BE2C (cell line): Measurements from ENCODE around the gene EPPIN.
"Not testable (repeated sequence)": the region's sequence is repeated elsewhere in the genome, so short reads cannot be mapped to it uniquely, and the experiment has no call there.

Source experiments
- DNase-seq: peaks from one replicate; pipeline ENCODE4 v3.0.0-alpha.2; 2020
- H3K27me3 ChIP-seq: fragments of 250-450 bp; sonication (Bioruptor Pico); 2 replicates; pipeline ENCODE4 v1.5.1; 2020; ENCODE audit warnings: mild to moderate bottlenecking
- H3K36me3 ChIP-seq: fragments of 250-450 bp; sonication (Bioruptor Pico); 2 replicates; pipeline ENCODE4 v1.5.1; 2020; ENCODE audit warnings: mild to moderate bottlenecking
- H3K4me1 ChIP-seq: fragments of 250-450 bp; sonication (Bioruptor Pico); 2 replicates; pipeline ENCODE4 v1.5.1; 2020
- H3K4me3 ChIP-seq: 2 replicates; pipeline ENCODE4 v1.5.1; 2011; ENCODE audit warnings: low read depth, low read length
- H3K9me3 ChIP-seq: fragments of 250-450 bp; sonication (Bioruptor Pico); 2 replicates; pipeline ENCODE4 v1.5.1; 2020
- CTCF ChIP-seq: IDR thresholded peaks from 2 replicates; pipeline ENCODE4 v1.5.1; 2012; ENCODE audit warnings: mild to moderate bottlenecking, low read depth, low read length

The EPPIN gene

GRCh38 chr20:45583502-45583901, 36.3 kb upstream of the EPPIN start:
- DNase-seq, result no peak
- H3K4me3 ChIP-seq, result no peak overlapping the region
- peaks cover 22% of the 10 kb centered on the region for H3K27me3 ChIP-seq
- no peaks in the 10 kb centered on the region for H3K9me3 ChIP-seq
- no peaks in the 10 kb centered on the region for H3K4me1 ChIP-seq
- TF ChIP-seq CTCF, result no peak
- no peaks in the 10 kb centered on the region for H3K36me3 ChIP-seq

DNA sequence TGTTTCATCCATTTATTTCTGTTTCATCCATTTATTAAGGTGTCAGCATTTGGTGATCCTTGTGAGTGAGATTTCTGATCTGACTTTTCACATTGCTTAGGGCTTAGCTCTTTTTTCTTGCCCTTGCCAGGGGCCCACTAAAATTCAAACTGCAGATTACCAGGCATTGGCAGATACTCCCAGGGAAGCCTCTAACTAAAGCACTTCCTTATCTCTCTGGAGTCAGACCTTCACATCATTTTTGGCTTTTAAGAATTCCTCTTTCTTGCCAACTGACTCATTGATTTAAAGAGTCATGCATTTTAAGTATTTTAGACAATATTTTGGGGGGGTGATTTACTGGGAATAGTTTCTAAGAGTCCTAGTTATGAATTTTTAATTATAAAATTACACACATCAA, 34.5 kb upstream of the EPPIN start:
- no peak overlapping the region for H3K4me3 ChIP-seq
- peaks cover 22% of the 10 kb centered on the region for H3K27me3 ChIP-seq
- H3K4me1 ChIP-seq, result no peaks in the 10 kb centered on the region
- DNase-seq, result no peak
- H3K36me3 ChIP-seq, result no peaks in the 10 kb centered on the region
- H3K9me3 ChIP-seq, result no peaks in the 10 kb centered on the region
- TF ChIP-seq CTCF, result no peak

DNA sequence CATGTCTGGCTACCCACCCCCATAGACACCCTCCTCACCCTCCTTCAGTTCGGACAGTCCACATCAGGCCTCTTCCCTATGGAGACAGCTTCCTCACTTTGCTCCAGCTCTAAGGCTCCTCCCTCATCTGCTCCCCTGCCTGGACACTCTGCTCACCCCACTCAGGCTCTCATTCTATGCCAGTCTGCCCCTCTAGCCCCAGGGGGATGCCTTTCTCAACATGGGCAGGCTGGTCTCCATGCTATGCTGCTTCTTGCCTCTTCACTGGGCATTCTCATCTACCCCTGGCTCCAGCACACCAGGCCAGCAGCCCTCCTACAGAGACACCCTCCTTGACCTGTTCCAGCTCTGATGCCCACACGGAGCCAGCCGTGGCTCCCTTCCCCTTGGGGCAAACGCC, 32.0 kb upstream of the EPPIN start, which contains the start of gene WFDC8:
TSS of gene WFDC8 (minus strand) at position 101 of the 400 bp plus-strand sequence. CDS start at position 64, 37 bp downstream.
- Histone ChIP-seq H3K4me1 (no peaks in the 10 kb centered on the region), H3K4me3 (no peak within 1 kb of the TSS), H3K27me3 (peaks cover 22% of the 10 kb centered on the region), H3K9me3 (no peaks in the 10 kb centered on the region), H3K36me3 (no peaks in the 10 kb centered on the region)
- no peak for TF ChIP-seq CTCF
- DNase-seq, result no peak

- no peak for DNase-seq
- Histone ChIP-seq H3K4me3 (no peak overlapping the region), H3K4me1 (no peaks in the 10 kb centered on the region), H3K9me3 (no peaks in the 10 kb centered on the region), H3K36me3 (no peaks in the 10 kb centered on the region), H3K27me3 (peaks cover 15% of the 10 kb centered on the region)
- TF ChIP-seq CTCF, result no peak
Measured at GRCh38 chr20:45578231-45578630, 31.0 kb upstream of the EPPIN start.

DNA sequence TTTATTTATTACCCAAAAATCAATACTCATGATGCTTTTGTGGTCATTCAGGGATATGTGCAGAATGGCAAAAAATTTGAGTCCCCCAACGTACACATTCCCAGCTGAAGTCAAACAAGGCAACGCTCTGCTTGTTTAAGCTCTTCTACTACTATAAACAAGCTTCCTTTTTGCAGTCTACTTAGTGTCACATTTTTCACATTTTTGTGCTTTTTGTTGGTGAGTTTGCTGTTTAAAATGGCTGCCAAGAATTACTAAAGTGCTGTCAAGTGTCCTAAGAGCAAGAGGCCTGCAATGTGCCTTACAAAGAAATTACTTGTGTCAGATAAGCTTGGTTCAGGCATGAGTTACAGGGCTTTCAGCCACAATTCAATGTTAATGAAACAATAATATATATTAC, 29.8 kb upstream of the EPPIN start:
- no peaks in the 10 kb centered on the region for H3K9me3 ChIP-seq
- no peak overlapping the region for H3K4me3 ChIP-seq
- H3K27me3 ChIP-seq, result peaks cover 9% of the 10 kb centered on the region
- H3K36me3 ChIP-seq, result no peaks in the 10 kb centered on the region
- no peaks in the 10 kb centered on the region for H3K4me1 ChIP-seq
- no peak for TF ChIP-seq CTCF
- DNase-seq, result no peak

DNA sequence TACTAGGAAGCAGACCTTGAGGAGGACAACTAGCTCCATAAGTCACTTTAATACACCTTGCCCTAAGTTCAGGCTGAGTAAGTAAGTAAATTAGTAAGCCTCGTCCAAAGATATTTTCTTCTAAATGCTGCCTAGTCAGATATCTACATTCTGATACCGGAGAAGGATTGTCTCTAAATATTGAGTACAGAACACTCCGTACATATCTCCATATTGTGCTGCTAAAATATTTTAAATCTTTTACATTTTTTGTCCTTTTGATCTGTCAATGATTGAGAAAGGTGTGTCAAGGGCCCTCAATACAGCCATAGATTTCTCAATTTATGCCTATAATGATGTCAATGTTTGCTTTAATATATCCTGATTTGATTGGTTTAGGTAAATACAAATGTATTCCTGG, 28.7 kb upstream of the EPPIN start:
- Histone ChIP-seq H3K4me3 (no peak overlapping the region), H3K36me3 (no peaks in the 10 kb centered on the region), H3K27me3 (peaks cover 3% of the 10 kb centered on the region), H3K4me1 (no peaks in the 10 kb centered on the region), H3K9me3 (no peaks in the 10 kb centered on the region)
- TF ChIP-seq CTCF, result no peak
- DNase-seq, result no peak

DNA sequence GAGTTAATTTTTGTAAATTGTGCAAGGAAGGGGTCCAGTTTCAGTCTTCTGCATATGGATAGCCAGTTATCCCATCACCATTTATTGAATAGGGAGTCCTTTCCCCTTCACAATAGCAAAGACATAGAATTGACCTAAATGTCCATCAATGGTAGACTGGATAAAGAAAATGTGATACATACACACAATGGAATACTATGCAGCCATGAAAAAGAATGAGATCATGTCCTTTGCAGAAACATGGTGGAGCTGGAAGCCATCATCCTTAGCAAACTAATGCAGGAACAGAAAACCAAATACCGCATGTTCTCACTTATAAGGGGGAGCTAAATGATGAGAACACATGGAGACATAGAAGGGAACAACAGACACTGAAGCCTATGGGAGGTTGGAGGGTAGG, 22.4 kb upstream of the EPPIN start:
- H3K36me3 ChIP-seq, H3K27me3 ChIP-seq, H3K9me3 ChIP-seq: not testable (repeated sequence)

More for the DNA sequence above, 22.4 kb upstream of the EPPIN start:
- DNase-seq, H3K4me1 ChIP-seq, H3K4me3 ChIP-seq: not testable (repeated sequence)
